GM18508 (cell line): ENCODE measurements around the gene DNAH12.
"Not testable (repeated sequence)": the region's sequence is repeated elsewhere in the genome, so short reads cannot be mapped to it uniquely, and the experiment has no call there.

Source experiments
- ATAC-seq: cut with Tn5 transposase; IDR thresholded peaks from one replicate; pipeline ENCODE4 v1.9.1; 2021; ENCODE audit warnings: moderate number of reproducible peaks; ENCODE audit not compliant: insufficient read depth, unreplicated experiment

DNAH12 gene

GRCh38 chr3:57331078-57331610, 213.0 kb downstream of the DNAH12 start:
- ATAC-seq: no peak

GRCh38 chr3:57326498-57326897, 217.6 kb downstream of the DNAH12 start:
- ATAC-seq: not testable (repeated sequence)

- no peak for ATAC-seq
Measured at GRCh38 chr3:57314204-57314603, 229.9 kb downstream of the DNAH12 start.

- no peak for ATAC-seq
Measured at GRCh38 chr3:57309769-57310360, 234.3 kb downstream of the DNAH12 start.

- ATAC-seq: not testable (repeated sequence)
Measured at GRCh38 chr3:57303520-57303919, 240.6 kb downstream of the DNAH12 start.

- ATAC-seq: no peak
Measured at GRCh38 chr3:57298041-57298440, 246.1 kb downstream of the DNAH12 start.

- ATAC-seq: no peak
Measured at GRCh38 chr3:57292897-57293526, 251.1 kb downstream of the DNAH12 start.

GRCh38 chr3:57292159-57292896, 251.8 kb downstream of the DNAH12 start, which contains the start of gene ASB14:
Gene ASB14 (minus strand): TSS chr3:57292685. CDS start chr3:57292033, 652 bp downstream.
- no peak for ATAC-seq

GRCh38 chr3:57288403-57288802, 255.7 kb downstream of the DNAH12 start:
- ATAC-seq: no peak

GRCh38 chr3:57287205-57287604, 256.9 kb downstream of the DNAH12 start:
- no peak for ATAC-seq

GRCh38 chr3:57283334-57283733, 260.8 kb downstream of the DNAH12 start:
- no peak for ATAC-seq

GRCh38 chr3:57281715-57282114, 262.4 kb downstream of the DNAH12 start:
- no peak for ATAC-seq

GRCh38 chr3:57279685-57280084, 264.5 kb downstream of the DNAH12 start:
- ATAC-seq: no peak

GRCh38 chr3:57278237-57278636, 265.9 kb downstream of the DNAH12 start:
- ATAC-seq: no peak

GRCh38 chr3:57275393-57275792, 268.8 kb downstream of the DNAH12 start:
- no peak for ATAC-seq

GRCh38 chr3:57274845-57275244, 269.3 kb downstream of the DNAH12 start:
- ATAC-seq: no peak

GRCh38 chr3:57268416-57268815, 275.7 kb downstream of the DNAH12 start:
- ATAC-seq: no peak

- no peak for ATAC-seq
Measured at GRCh38 chr3:57261929-57262328, 282.2 kb downstream of the DNAH12 start.

GRCh38 chr3:57261119-57261518, 283.0 kb downstream of the DNAH12 start:
- no peak for ATAC-seq

GRCh38 chr3:57257678-57258077, 286.5 kb downstream of the DNAH12 start:
- no peak for ATAC-seq

- no peak for ATAC-seq
Measured at GRCh38 chr3:57256844-57257243, 287.3 kb downstream of the DNAH12 start.
